Thyroid gland (tissue), 4 donors: ENCODE data around the gene CDK19.

ENCODE experiments used
- POLR2A ChIP-seq, 2 donors: fragments of 450-650 bp; IDR thresholded peaks; one replicate each; pipeline ENCODE4 v1.6.1; 2017; ENCODE audit warnings: antibody characterized with exemption in 2 of 2, mild to moderate bottlenecking in 2 of 2, moderate library complexity in 1 of 2
- TF ChIP-seq, protein P1 (sequence below), 6 experiments: fragments of 200-600 bp in 3 of 6; fragments of 450-650 bp in 3 of 6; sonication (generic) in 3 of 6; IDR thresholded peaks; one replicate each; pipeline ENCODE4 v1.5.1; 2016 to 2019; ENCODE audit warnings: antibody characterized with exemption in 6 of 6, mild to moderate bottlenecking in 2 of 6, inconsistent platforms in 1 of 6, moderate library complexity in 1 of 6

DNA sequence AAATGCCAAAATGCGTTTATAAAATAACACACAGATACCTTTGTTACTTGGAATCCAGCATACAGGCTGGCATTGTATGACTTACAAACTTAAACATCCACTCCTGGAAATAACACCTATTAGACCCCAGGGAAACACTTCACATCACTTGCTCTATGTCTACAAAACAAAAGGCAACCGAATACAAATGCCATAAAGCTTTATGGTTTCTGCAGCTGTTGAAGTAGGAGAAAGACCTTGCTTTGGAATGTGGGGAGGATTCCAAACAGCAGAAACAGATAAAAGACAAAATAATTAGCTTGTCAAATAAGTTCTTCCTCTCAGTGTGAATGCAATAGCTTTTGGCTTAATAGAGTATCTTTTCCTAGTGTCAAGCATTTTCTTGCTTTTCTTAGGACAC lies 49.6 kb upstream of the CDK19 start:
- TF ChIP-seq, protein P1, sequence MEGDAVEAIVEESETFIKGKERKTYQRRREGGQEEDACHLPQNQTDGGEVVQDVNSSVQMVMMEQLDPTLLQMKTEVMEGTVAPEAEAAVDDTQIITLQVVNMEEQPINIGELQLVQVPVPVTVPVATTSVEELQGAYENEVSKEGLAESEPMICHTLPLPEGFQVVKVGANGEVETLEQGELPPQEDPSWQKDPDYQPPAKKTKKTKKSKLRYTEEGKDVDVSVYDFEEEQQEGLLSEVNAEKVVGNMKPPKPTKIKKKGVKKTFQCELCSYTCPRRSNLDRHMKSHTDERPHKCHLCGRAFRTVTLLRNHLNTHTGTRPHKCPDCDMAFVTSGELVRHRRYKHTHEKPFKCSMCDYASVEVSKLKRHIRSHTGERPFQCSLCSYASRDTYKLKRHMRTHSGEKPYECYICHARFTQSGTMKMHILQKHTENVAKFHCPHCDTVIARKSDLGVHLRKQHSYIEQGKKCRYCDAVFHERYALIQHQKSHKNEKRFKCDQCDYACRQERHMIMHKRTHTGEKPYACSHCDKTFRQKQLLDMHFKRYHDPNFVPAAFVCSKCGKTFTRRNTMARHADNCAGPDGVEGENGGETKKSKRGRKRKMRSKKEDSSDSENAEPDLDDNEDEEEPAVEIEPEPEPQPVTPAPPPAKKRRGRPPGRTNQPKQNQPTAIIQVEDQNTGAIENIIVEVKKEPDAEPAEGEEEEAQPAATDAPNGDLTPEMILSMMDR (IDR thresholded peaks at IDR 0.05) = no peak
- no peak for TF ChIP-seq POLR2A (IDR thresholded peaks at IDR 0.05)
